WI38 (cell line): ENCODE results near the gene FAM98B.

Experiments used
- H3K4me3 ChIP-seq: 2 replicates; pipeline ENCODE4 v1.5.1; 2011; ENCODE audit warnings: low read depth, mild to moderate bottlenecking, control low read depth, low read length
- TF ChIP-seq, protein P1 (sequence below): IDR thresholded peaks from 2 replicates; pipeline ENCODE4 v1.5.1; 2012; ENCODE audit warnings: low read depth, mild to moderate bottlenecking, control low read depth, low read length

Gene FAM98B

GRCh38 chr15:38486936-38487335, 33.0 kb downstream of the FAM98B start:
- TF ChIP-seq, protein P1, sequence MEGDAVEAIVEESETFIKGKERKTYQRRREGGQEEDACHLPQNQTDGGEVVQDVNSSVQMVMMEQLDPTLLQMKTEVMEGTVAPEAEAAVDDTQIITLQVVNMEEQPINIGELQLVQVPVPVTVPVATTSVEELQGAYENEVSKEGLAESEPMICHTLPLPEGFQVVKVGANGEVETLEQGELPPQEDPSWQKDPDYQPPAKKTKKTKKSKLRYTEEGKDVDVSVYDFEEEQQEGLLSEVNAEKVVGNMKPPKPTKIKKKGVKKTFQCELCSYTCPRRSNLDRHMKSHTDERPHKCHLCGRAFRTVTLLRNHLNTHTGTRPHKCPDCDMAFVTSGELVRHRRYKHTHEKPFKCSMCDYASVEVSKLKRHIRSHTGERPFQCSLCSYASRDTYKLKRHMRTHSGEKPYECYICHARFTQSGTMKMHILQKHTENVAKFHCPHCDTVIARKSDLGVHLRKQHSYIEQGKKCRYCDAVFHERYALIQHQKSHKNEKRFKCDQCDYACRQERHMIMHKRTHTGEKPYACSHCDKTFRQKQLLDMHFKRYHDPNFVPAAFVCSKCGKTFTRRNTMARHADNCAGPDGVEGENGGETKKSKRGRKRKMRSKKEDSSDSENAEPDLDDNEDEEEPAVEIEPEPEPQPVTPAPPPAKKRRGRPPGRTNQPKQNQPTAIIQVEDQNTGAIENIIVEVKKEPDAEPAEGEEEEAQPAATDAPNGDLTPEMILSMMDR: no peak
- no peak overlapping the region for H3K4me3 ChIP-seq

GRCh38 chr15:38487378-38487777, 33.5 kb downstream of the FAM98B start:
- no peak overlapping the region for H3K4me3 ChIP-seq
- TF ChIP-seq, protein P1: no peak

GRCh38 chr15:38490242-38490922, 36.5 kb downstream of the FAM98B start:
- TF ChIP-seq, protein P1: no peak
- peak overlapping the region; percentile 27; the same call in 1 of the 2 replicates for H3K4me3 ChIP-seq

DNA sequence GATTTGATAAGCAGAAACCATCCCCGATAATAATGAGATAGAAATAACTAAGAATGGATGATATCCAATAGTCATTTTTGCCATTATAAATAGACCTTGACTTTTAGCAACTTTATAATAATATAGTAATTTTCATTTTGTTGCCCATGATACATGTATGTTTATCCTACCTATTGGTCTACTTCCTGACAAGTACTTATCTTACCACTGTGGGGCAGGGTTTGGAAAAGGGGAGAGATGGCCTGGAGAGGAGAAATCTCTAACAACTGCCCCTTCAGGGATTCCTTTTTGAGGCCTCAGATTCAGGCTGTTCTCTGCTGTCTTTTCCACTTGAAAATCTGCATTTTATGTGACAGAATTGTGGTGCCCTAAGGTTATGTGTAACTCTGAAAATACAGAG, 42.2 kb downstream of the FAM98B start:
- TF ChIP-seq, protein P1: no peak
- H3K4me3 ChIP-seq: no peak overlapping the region

DNA sequence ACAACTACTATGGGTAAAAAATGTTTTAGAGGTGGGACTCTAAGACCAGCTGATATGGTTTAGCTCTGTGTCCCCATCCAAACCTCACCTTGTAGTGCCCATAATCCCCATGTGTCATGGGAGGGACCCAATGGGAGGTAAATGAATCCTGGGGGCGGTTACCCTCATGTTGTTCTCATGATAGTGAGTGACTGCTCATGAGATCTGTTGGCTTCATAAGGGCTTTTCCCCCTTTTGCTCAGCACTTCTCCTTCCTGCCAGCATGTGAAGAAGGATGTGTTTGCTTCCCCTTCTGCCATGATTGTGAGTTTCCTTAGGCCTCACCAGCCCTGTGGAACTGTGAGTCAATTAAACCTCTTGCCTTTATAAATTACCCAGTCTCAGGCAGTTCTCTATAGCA, 45.7 kb downstream of the FAM98B start:
- H3K4me3 ChIP-seq: no peak overlapping the region
- TF ChIP-seq, protein P1: no peak

GRCh38 chr15:38503496-38503895, 49.6 kb downstream of the FAM98B start:
- TF ChIP-seq, protein P1: no peak
- H3K4me3 ChIP-seq: no peak overlapping the region

DNA sequence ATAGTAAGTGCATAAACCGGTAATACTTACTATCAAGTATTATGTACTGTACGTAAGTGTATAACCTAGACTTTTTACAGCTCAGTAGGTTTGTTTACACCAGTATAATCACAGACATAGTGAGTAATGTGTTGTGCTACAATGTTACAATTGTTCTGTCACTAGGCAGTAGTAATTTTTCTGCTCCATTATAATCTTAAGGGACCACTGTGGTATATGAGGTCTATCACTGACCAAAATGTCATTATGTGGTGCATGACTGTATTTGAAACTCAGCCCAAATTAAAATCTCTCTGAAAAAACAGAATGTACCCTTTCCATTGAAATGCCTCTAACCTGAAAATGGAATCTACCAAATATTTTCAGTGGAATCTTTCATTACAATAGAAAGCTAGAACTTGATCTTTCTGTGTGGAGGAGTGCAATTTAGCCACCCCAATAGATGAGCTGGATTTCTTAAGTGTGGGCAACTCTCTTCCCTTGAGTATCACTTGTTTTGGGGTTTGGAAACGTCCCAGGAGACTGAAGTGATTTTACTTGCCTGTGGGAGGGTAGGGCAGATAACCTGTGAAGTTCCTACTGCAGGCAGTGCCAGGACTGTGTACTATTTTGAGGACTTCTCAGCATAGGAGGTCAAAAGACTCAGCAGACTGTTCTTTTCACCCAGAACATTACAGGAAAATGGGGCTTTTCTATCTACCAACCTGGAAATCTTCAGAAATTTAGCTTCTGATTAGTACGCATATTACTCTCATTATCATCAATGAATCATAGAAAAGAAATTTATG, 50.9 kb downstream of the FAM98B start:
- H3K4me3 ChIP-seq: no peak overlapping the region
- TF ChIP-seq, protein P1: no peak
